ENCODE results near the gene BCAS3.

BCAS3 gene

DNA sequence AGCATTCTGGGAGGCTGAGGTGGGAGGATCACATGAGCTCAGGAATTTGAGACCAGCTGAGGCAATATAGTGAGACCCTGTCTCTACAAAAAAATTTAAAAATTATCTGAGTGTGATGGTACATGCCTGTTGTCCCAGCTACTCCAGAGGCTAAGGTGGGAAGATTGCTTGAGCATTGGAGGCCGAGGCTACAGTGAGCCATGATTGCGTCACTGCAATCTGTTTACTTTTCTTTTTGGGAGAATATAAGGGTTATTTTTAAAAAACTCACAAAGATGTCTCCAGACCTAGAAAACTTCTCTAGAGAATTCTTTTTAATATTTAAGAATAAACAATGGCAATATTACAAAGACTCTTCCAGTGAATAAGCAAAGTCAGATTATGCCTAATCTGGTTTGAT, 226.9 kb downstream of the BCAS3 start:
- POLR2A ChIA-PET = no interaction called here
- no peak for TF ChIP-seq FOXK2 (IDR thresholded peaks at IDR 0.05)
- no peak for TF ChIP-seq FOXA1 (IDR thresholded peaks at IDR 0.05)
- no peak for TF ChIP-seq SUZ12 (IDR thresholded peaks at IDR 0.05)
- TF ChIP-seq FOXM1 (IDR thresholded peaks at IDR 0.05; ENCODE audit: borderline replicate concordance) = no peak
- TF ChIP-seq HDGF (IDR thresholded peaks at IDR 0.05; ENCODE audit: borderline replicate concordance) = no peak
- no peak for TF ChIP-seq TARDBP (IDR thresholded peaks at IDR 0.05)
- TF ChIP-seq NFRKB (IDR thresholded peaks at IDR 0.05) = no peak
- no peak for TF ChIP-seq SP1 (IDR thresholded peaks at IDR 0.05)
- no peak for TF ChIP-seq L3MBTL2 (conservative IDR thresholded peaks at IDR 0.05)
- no peak for TF ChIP-seq BHLHE40 (IDR thresholded peaks at IDR 0.05; ENCODE audit: borderline replicate concordance)
- no peak for TF ChIP-seq CTBP1 (IDR thresholded peaks at IDR 0.05; ENCODE audit: borderline replicate concordance)
- no peak for TF ChIP-seq ELF4 (IDR thresholded peaks at IDR 0.05)
- TF ChIP-seq, protein P1, sequence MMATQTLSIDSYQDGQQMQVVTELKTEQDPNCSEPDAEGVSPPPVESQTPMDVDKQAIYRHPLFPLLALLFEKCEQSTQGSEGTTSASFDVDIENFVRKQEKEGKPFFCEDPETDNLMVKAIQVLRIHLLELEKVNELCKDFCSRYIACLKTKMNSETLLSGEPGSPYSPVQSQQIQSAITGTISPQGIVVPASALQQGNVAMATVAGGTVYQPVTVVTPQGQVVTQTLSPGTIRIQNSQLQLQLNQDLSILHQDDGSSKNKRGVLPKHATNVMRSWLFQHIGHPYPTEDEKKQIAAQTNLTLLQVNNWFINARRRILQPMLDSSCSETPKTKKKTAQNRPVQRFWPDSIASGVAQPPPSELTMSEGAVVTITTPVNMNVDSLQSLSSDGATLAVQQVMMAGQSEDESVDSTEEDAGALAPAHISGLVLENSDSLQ (IDR thresholded peaks at IDR 0.05) = no peak
- TF ChIP-seq LEF1 (IDR thresholded peaks at IDR 0.05; ENCODE audit: borderline replicate concordance) = no peak
- no peak for DNase-seq (ENCODE audit: extremely low spot score)
- CTCF ChIA-PET = no interaction called here

DNA sequence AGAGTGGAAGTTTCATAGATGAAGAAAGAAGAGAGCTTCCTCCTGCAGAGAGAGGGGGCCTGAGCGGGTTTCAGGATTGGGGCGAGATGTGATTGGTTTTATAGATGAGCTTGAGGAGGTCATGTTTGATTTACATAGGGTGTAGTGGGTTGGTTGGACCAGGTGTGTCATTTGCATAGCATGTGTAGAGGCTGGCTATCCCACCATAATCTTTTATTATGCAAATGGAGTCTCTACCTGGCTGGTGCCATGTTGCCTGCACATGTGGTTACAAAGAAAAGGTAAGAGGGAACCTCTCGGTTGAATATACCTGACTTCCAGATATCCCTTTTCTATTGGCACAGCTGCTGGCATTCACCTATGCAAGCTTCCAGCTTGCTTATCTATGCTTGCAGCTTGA, 228.1 kb downstream of the BCAS3 start:
- TF ChIP-seq BHLHE40 (IDR thresholded peaks at IDR 0.05; ENCODE audit: borderline replicate concordance) (no peak), ZNF384 (IDR thresholded peaks at IDR 0.05) (no peak), FOXA1 (IDR thresholded peaks at IDR 0.05) (no peak), SUZ12 (IDR thresholded peaks at IDR 0.05) (no peak), CTBP1 (IDR thresholded peaks at IDR 0.05; ENCODE audit: borderline replicate concordance) (no peak), HDGF (IDR thresholded peaks at IDR 0.05; ENCODE audit: borderline replicate concordance) (no peak), ELF4 (IDR thresholded peaks at IDR 0.05) (no peak), NFRKB (IDR thresholded peaks at IDR 0.05) (no peak), L3MBTL2 (conservative IDR thresholded peaks at IDR 0.05) (no peak)
- TF ChIP-seq, protein P1 (IDR thresholded peaks at IDR 0.05) = no peak
- ChIA-PET POLR2A (no interaction called here), CTCF (no interaction called here)
- no peak for DNase-seq (ENCODE audit: extremely low spot score)

DNA sequence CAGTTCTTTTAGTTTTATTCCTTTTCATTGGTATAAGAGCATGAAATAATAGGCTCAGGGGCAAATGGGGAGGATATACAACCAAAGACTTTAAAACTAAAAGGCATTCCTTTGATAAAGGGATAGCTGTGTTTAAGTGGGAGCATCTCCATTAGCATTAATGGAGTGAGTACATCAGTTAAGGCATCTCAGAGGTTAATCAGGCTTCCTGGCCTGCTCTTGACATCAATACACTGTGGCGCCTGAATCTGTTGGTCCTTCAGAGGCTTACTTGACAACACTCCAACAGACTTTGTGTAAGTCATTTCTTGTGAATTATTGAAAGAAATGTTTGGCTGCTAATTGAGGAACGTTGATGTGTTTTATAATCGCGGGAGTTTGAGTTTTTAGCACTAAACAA, 230.7 kb downstream of the BCAS3 start:
- ChIA-PET CTCF (no interaction called here), POLR2A (no interaction called here)
- no peak for DNase-seq (ENCODE audit: extremely low spot score)
- no peak for TF ChIP-seq TARDBP (IDR thresholded peaks at IDR 0.05)
- no peak for TF ChIP-seq FOXK2 (IDR thresholded peaks at IDR 0.05)
- no peak for TF ChIP-seq ARNT (IDR thresholded peaks at IDR 0.05)
- TF ChIP-seq NFRKB (IDR thresholded peaks at IDR 0.05) = no peak
- TF ChIP-seq L3MBTL2 (conservative IDR thresholded peaks at IDR 0.05) = no peak
- TF ChIP-seq BHLHE40 (IDR thresholded peaks at IDR 0.05; ENCODE audit: borderline replicate concordance) = no peak
- no peak for TF ChIP-seq HDGF (IDR thresholded peaks at IDR 0.05; ENCODE audit: borderline replicate concordance)
- TF ChIP-seq, protein P1 (IDR thresholded peaks at IDR 0.05) = no peak
- no peak for TF ChIP-seq ZNF384 (IDR thresholded peaks at IDR 0.05)
- no peak for TF ChIP-seq ELF4 (IDR thresholded peaks at IDR 0.05)
- TF ChIP-seq SP1 (IDR thresholded peaks at IDR 0.05) = no peak
- TF ChIP-seq LEF1 (IDR thresholded peaks at IDR 0.05; ENCODE audit: borderline replicate concordance) = no peak
- no peak for TF ChIP-seq FOXA1 (IDR thresholded peaks at IDR 0.05)
- no peak for TF ChIP-seq FOXM1 (IDR thresholded peaks at IDR 0.05; ENCODE audit: borderline replicate concordance)
- no peak for TF ChIP-seq CTBP1 (IDR thresholded peaks at IDR 0.05; ENCODE audit: borderline replicate concordance)
- no peak for TF ChIP-seq SUZ12 (IDR thresholded peaks at IDR 0.05)

DNA sequence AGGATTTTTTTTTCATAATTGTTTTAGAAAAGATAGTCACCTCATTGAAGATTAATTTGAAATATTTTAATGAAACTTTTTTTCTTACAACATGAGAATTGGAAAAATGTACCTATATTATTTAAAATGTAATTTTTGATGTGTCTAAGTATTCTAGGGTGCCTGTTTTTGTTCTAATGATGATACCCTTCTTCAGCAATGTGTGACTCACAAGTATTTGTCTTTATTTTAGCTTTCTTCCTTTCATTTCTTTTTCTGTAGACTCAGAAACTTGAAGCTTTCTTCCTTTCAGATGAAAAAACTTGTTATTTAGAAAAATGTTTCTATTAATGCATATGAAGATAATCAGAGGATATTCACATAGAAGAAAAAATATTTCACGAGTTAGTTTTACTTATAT, 231.8 kb downstream of the BCAS3 start:
- ChIA-PET CTCF (no interaction called here), POLR2A (no interaction called here)
- DNase-seq (ENCODE audit: extremely low spot score) = no peak
- TF ChIP-seq FOXM1 (IDR thresholded peaks at IDR 0.05; ENCODE audit: borderline replicate concordance) (no peak), BHLHE40 (IDR thresholded peaks at IDR 0.05; ENCODE audit: borderline replicate concordance) (no peak), L3MBTL2 (conservative IDR thresholded peaks at IDR 0.05) (no peak), ARNT (IDR thresholded peaks at IDR 0.05) (no peak), TARDBP (IDR thresholded peaks at IDR 0.05) (no peak), LEF1 (IDR thresholded peaks at IDR 0.05; ENCODE audit: borderline replicate concordance) (no peak), FOXK2 (IDR thresholded peaks at IDR 0.05) (no peak), SUZ12 (IDR thresholded peaks at IDR 0.05) (no peak), SP1 (IDR thresholded peaks at IDR 0.05) (no peak), ZNF384 (IDR thresholded peaks at IDR 0.05) (no peak), CTBP1 (IDR thresholded peaks at IDR 0.05; ENCODE audit: borderline replicate concordance) (no peak), FOXA1 (IDR thresholded peaks at IDR 0.05) (no peak), ELF4 (IDR thresholded peaks at IDR 0.05) (no peak), HDGF (IDR thresholded peaks at IDR 0.05; ENCODE audit: borderline replicate concordance) (no peak), NFRKB (IDR thresholded peaks at IDR 0.05) (no peak)
- TF ChIP-seq, protein P1 (IDR thresholded peaks at IDR 0.05) = no peak

DNA sequence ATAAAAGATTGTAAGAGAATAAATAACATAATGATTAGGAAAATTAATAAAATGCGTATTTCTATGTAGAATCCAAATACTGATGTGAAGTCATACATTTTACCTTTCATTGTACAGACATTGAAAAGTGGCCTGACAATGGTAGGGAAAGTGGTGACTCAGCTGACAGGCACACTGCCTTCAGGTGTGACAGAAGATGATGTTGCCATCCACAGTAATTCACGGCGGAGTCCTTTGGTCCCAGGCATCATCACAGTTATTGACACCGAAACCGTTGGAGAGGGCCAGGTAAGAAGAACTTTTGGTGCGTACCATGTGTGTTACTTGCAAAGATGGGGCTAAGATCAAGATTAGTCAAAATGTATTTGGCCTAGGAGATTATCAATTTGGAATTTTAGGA, 232.8 kb downstream of the BCAS3 start:
- CTCF ChIA-PET = no interaction called here
- TF ChIP-seq ARNT (IDR thresholded peaks at IDR 0.05) = no peak
- TF ChIP-seq ZNF384 (IDR thresholded peaks at IDR 0.05) = no peak
- TF ChIP-seq FOXK2 (IDR thresholded peaks at IDR 0.05) = no peak
- no peak for TF ChIP-seq FOXA1 (IDR thresholded peaks at IDR 0.05)
- TF ChIP-seq CTBP1 (IDR thresholded peaks at IDR 0.05; ENCODE audit: borderline replicate concordance) = no peak
- no peak for TF ChIP-seq SP1 (IDR thresholded peaks at IDR 0.05)
- no peak for TF ChIP-seq L3MBTL2 (conservative IDR thresholded peaks at IDR 0.05)
- no peak for TF ChIP-seq HDGF (IDR thresholded peaks at IDR 0.05; ENCODE audit: borderline replicate concordance)
- no peak for TF ChIP-seq BHLHE40 (IDR thresholded peaks at IDR 0.05; ENCODE audit: borderline replicate concordance)
- no peak for TF ChIP-seq TARDBP (IDR thresholded peaks at IDR 0.05)
- no peak for DNase-seq (ENCODE audit: extremely low spot score)
- POLR2A ChIA-PET = no interaction called here
